HepG2 (cell line): ENCODE results near the gene TARM1. TPM values are rescaled to one million over a fixed set of nuclear protein-coding genes. Genes with fewer than 3 reads are reported as not detected.

ENCODE experiments used
- ATAC-seq: fragments of 200-7000 bp; cut with Tn5 transposase; 3 replicates; pipeline ENCODE4 v1.9.1; 2020; ENCODE audit warnings: mild to moderate bottlenecking, moderate library complexity
- Bru-seq: library from RNA; stranded (reverse); fragments of 400-500 nt; gene quantifications from one replicate; lab custom pipeline; 2021; lab: Mats Ljungman, UMichigan
- BruChase-seq, 2 experiments: library from RNA; stranded (reverse); fragments of 400-500 nt; gene quantifications; one replicate each; lab custom pipeline; 2021; lab: Mats Ljungman, UMichigan
- BruUV-seq: library from RNA; stranded (reverse); fragments of 400-500 nt; replicated peaks from 2 replicates; lab custom pipeline; 2021; lab: Mats Ljungman, UMichigan
- CTCF ChIA-PET: fragments of 300-600 bp; formaldehyde crosslinking; extraction: SDS; loops from one replicate; lab custom pipeline; 2021; ENCODE audit warnings: low total read pairs, inconsistent platforms, low intra/inter-chr PET ratio; lab: Yijun Ruan, JAX
- POLR2A ChIA-PET: fragments of 350-600 bp; sonication (Branson Sonifier 250); formaldehyde crosslinking; loops from one replicate; lab custom pipeline; 2020; ENCODE audit warnings: antibody characterized with exemption, inconsistent platforms; lab: Yijun Ruan, JAX
- DNase-seq: peaks from one replicate; pipeline ENCODE4 v3.0.0-alpha.2; 2015; ENCODE audit warnings: low spot score
- FAIRE-seq: peaks from 3 replicates; lab custom pipeline; 2011; peaks lifted over from hg19 to GRCh38; lab: Jason Lieb, UNC
- H2AFZ ChIP-seq: one replicate; pipeline ENCODE4 v1.6.1; 2011; ENCODE audit warnings: low read length, inconsistent platforms
- H3K27ac ChIP-seq: fragments of 300-600 bp; 3 replicates; pipeline ENCODE4 v1.8.0; 2011; ENCODE audit warnings: mixed run types, mild to moderate bottlenecking, mixed read lengths, low read length, inconsistent platforms; ENCODE audit not compliant: insufficient read depth; ENCODE audit errors: extremely low read length
- H3K27me3 ChIP-seq, 2 experiments: fragments of 200-600 bp in 1 of 2; 2 replicates in 1 of 2; 3 replicates in 1 of 2; pipeline versions ENCODE4 v1.6.0 to v1.8.0; 2011; ENCODE audit warnings: low read length in 2 of 2, mild to moderate bottlenecking in 2 of 2, moderate library complexity in 2 of 2, inconsistent platforms in 1 of 2; ENCODE audit not compliant: insufficient read depth in 2 of 2, control insufficient read depth in 1 of 2
- H3K36me3 ChIP-seq, 2 experiments: fragments of 200-600 bp in 1 of 2; replicated peaks in 1 of 2; 2 replicates in 1 of 2; 3 replicates in 1 of 2; pipeline versions ENCODE4 v1.5.1 to v1.8.0; 2011; ENCODE audit warnings: low read length in 2 of 2, inconsistent platforms in 1 of 2; ENCODE audit not compliant: insufficient read depth in 2 of 2, control insufficient read depth in 1 of 2
- H3K4me1 ChIP-seq: 2 replicates; pipeline ENCODE4 v1.5.1; 2012; ENCODE audit warnings: low read length, inconsistent platforms; ENCODE audit not compliant: insufficient read depth
- H3K4me2 ChIP-seq: 2 replicates; pipeline ENCODE4 v1.6.0; 2011; ENCODE audit warnings: low read depth, low read length, inconsistent platforms
- H3K4me3 ChIP-seq, 3 experiments: fragments of 200-600 bp in 1 of 3; sonication (generic), shearing (Covaris generic) in 1 of 3; replicated peaks in 1 of 3; 2 replicates each; pipeline ENCODE4 v1.5.1; 2011 to 2016; ENCODE audit warnings: low read length in 3 of 3, inconsistent platforms in 2 of 3, low read depth in 2 of 3, mild to moderate bottlenecking in 2 of 3, control low read depth in 1 of 3, mixed read lengths in 1 of 3; ENCODE audit not compliant: insufficient read depth in 1 of 3
- H3K79me2 ChIP-seq: one replicate; pipeline ENCODE4 v1.6.1; 2011; ENCODE audit warnings: low read length, inconsistent platforms; ENCODE audit not compliant: insufficient read depth
- H3K9ac ChIP-seq: 2 replicates; pipeline ENCODE4 v1.6.0; 2011; ENCODE audit warnings: mild to moderate bottlenecking, low read depth, low read length, inconsistent platforms; ENCODE audit not compliant: insufficient read depth
- H3K9me3 ChIP-seq: 2 replicates; pipeline ENCODE4 v1.5.1; 2012; ENCODE audit warnings: mild to moderate bottlenecking, low read length
- H4K20me1 ChIP-seq: 2 replicates; pipeline ENCODE4 v1.6.0; 2011; ENCODE audit warnings: inconsistent platforms, mild to moderate bottlenecking, low read length, moderate library complexity; ENCODE audit not compliant: insufficient read depth
- ELF4 ChIP-seq: sonication (generic); formaldehyde crosslinking; IDR thresholded peaks from 2 replicates; pipeline ENCODE4 v1.5.0; 2020; ENCODE audit warnings: missing genetic modification reagents, mild to moderate bottlenecking, moderate library complexity, borderline replicate concordance
- MED1 ChIP-seq: sonication (generic); formaldehyde crosslinking; IDR thresholded peaks from 2 replicates; pipeline ENCODE4 v1.4.0; 2020; ENCODE audit warnings: missing genetic modification reagents
- POLR2AphosphoS2 ChIP-seq: IDR thresholded peaks from 2 replicates; pipeline ENCODE4 v1.6.1; 2011; ENCODE audit warnings: low read depth, low read length, improper control_type of control experiment
- TAF15 ChIP-seq: fragments of 200-400 bp; formaldehyde crosslinking; IDR thresholded peaks from one replicate; pipeline ENCODE4 v1.6.1; 2018; ENCODE audit warnings: mild to moderate bottlenecking, low read depth, low read length; ENCODE audit not compliant: poor library complexity, severe bottlenecking
- ZFP1 ChIP-seq: IDR thresholded peaks from 2 replicates; pipeline ENCODE4 v1.6.1; 2016
- ZNF263 ChIP-seq: sonication (generic); formaldehyde crosslinking; IDR thresholded peaks from 2 replicates; pipeline ENCODE4 v1.4.0; 2020; ENCODE audit warnings: missing genetic modification reagents
- WGBS: methylation state at CpG from one replicate; pipeline ENCODE4 v1.1.6; 2017; ENCODE audit warnings: low lambda C conversion rate; 5-methylcytosine and 5-hydroxymethylcytosine counted together
- in situ Hi-C: cut with HindIII; loops from 2 replicates; pipeline ENCODE4 v1.10.0; 2017; ENCODE audit warnings: low pct_unique_long_range_greater_than_20kb; ENCODE audit not compliant: extremely low pct_ligation_motif_present
- intact Hi-C: fragments of 100-400 bp; cut with micrococcal nuclease; formaldehyde crosslinking; loops from one replicate; pipeline ENCODE4 v1.10.0; 2022; ENCODE audit not compliant: unreplicated experiment
- long read RNA-seq, 2 experiments: library from RNA in 1 of 2; library from polyadenylated mRNA in 1 of 2; stranded (forward) in 1 of 2; unstranded in 1 of 2; transcript quantifications; one replicate each; pipeline ENCODE4 v2.0.0, GENCODE V29; 2019 to 2022
- polyA minus RNA-seq, 3 experiments: library from RNA; depleted of rRNA, polyadenylated mRNA; stranded (reverse); fragments of >200 nt; gene quantifications; 2 replicates each; pipeline ENCODE4 v1.2.3, GENCODE V29; 2011; ENCODE audit warnings: low replicate concordance in 1 of 3
- polyA plus RNA-seq, 8 experiments: library from polyadenylated mRNA; depleted of rRNA in 3 of 8; stranded (reverse) in 7 of 8; unstranded in 1 of 8; fragments of >200 nt; fragmentation: Illumina TruSeq in 4 of 8; extraction: Trizol in 4 of 8; gene quantifications; 2 replicates each; pipeline versions ENCODE4 v1.2.1 to v1.2.3, GENCODE V29; 2011 to 2016; ENCODE audit warnings: low read depth in 4 of 8, missing spikeins in 1 of 8, mixed read lengths in 1 of 8; ENCODE audit not compliant: insufficient read depth in 1 of 8
- total RNA-seq, 5 experiments: library from RNA; depleted of rRNA; stranded (reverse); fragments of >200 nt; fragmentation: Illumina TruSeq; extraction: Trizol; gene quantifications; 2 replicates each; pipeline ENCODE4 v1.2.3, GENCODE V29; 2016; ENCODE audit warnings: low read depth in 1 of 5

TARM1 gene
- total RNA-seq (2016; rRNA removed; fragmentation: Illumina TruSeq; extraction: Trizol) (not detected in 2 replicates), polyA plus RNA-seq (2011; rRNA removed) (not detected in 2 replicates), polyA minus RNA-seq (2011; rRNA and poly(A)+ RNA removed; ENCODE audit: low replicate concordance) (not detected in 2 replicates), Bru-seq, nascent RNA (not detected), BruChase-seq, experiment 1, labeled RNA remaining after a 6-hour chase (percentile 6 among the genes with signal in this experiment), BruChase-seq, experiment 2, labeled RNA remaining after a 2-hour chase (not detected)
- not detected in 2 replicates for total RNA-seq (2016; cell fraction: cytosol; rRNA removed; fragmentation: Illumina TruSeq; extraction: Trizol; ENCODE audit: low read depth)
- total RNA-seq (2016; cell fraction: insoluble cytoplasmic fraction; rRNA removed; fragmentation: Illumina TruSeq; extraction: Trizol): not detected in 2 replicates
- total RNA-seq (2016; cell fraction: membrane; rRNA removed; fragmentation: Illumina TruSeq; extraction: Trizol): not detected in 2 replicates
- total RNA-seq (2016; cell fraction: nucleus; rRNA removed; fragmentation: Illumina TruSeq; extraction: Trizol): not detected in 2 replicates
- polyA plus RNA-seq (2011; cell fraction: cytosol; rRNA removed): not detected in 2 replicates
- not detected in 2 replicates for polyA plus RNA-seq (2011; cell fraction: nucleus; rRNA removed)
- polyA plus RNA-seq (2012): not detected in 2 replicates
- polyA plus RNA-seq (2016; cell fraction: cytosol; fragmentation: Illumina TruSeq; extraction: Trizol; ENCODE audit: low read depth): not detected in 2 replicates
- not detected in 2 replicates for polyA plus RNA-seq (2016; cell fraction: insoluble cytoplasmic fraction; fragmentation: Illumina TruSeq; extraction: Trizol; ENCODE audit: low read depth)
- not detected in 2 replicates for polyA plus RNA-seq (2016; cell fraction: membrane; fragmentation: Illumina TruSeq; extraction: Trizol; ENCODE audit: low read depth)
- not detected in 2 replicates for polyA plus RNA-seq (2016; cell fraction: nucleus; fragmentation: Illumina TruSeq; extraction: Trizol; ENCODE audit: insufficient read depth, low read depth)
- not detected in 2 replicates for polyA minus RNA-seq (2011; cell fraction: cytosol; rRNA and poly(A)+ RNA removed)
- polyA minus RNA-seq (2011; cell fraction: nucleus; rRNA and poly(A)+ RNA removed): not detected in 2 replicates
- long read RNA-seq, experiment 1: 0 reads
- long read RNA-seq, experiment 2: 0 reads

GRCh38 chr19:54081032-54081431, at the start of gene TARM1:
TSS of gene TARM1 (minus strand) at chr19:54081365. CDS start at chr19:54081340, 25 bp downstream.
- no peaks in the 10 kb centered on the region for H3K36me3 ChIP-seq
- H3K79me2 ChIP-seq: no peaks in the 10 kb centered on the region
- ATAC-seq (no peak), FAIRE-seq (no peak), DNase-seq (no peak)
- BruUV-seq: no TSS peak
- H2AFZ ChIP-seq: no peak within 1 kb of the TSS
- no peaks in the 10 kb centered on the region for H4K20me1 ChIP-seq
- 33% methylated on average over 7 of the region's 7 CpGs for WGBS
- H3K4me3 ChIP-seq: no peak within 1 kb of the TSS
- H3K9ac ChIP-seq: no peak within 1 kb of the TSS
- TF ChIP-seq TAF15 (no peak), MED1 (no peak), POLR2AphosphoS2 (no peak), ZNF263 (CRISPR knock-in tag) (no peak), ELF4 (CRISPR knock-in tag) (no peak), ZFP1 (CRISPR knock-in tag) (peak; percentile 94; the same call in 1 of the 2 replicates)
- peaks cover 10% of the 10 kb centered on the region for H3K9me3 ChIP-seq
- H3K27me3 ChIP-seq: no peaks in the 10 kb centered on the region
- ChIA-PET POLR2A (no interaction called here), CTCF (no interaction called here)
- H3K4me2 ChIP-seq: no peak within 1 kb of the TSS
- H3K4me1 ChIP-seq: no peaks in the 10 kb centered on the region
- intact Hi-C loops: no loop called here
- H3K27ac ChIP-seq: no peak within 1 kb of the TSS
- in situ Hi-C loops: no loop called here
